Fibroblast of lung (primary cell): Measurements from ENCODE around the gene ENOX1. TPM values are rescaled to one million over a fixed set of nuclear protein-coding genes. Genes with fewer than 3 reads are reported as not detected.

Source experiments
- DNase-seq, 2 donors: peaks; one replicate each; pipeline versions ENCODE4 v3.0.0 to v3.0.0-alpha.2; 2010; ENCODE audit warnings: low read depth in 2 of 2
- H2AFZ ChIP-seq: 2 replicates; pipeline ENCODE4 v1.5.1; 2012; ENCODE audit warnings: low read length, control low read depth, inconsistent platforms
- H3K27ac ChIP-seq: 2 replicates; pipeline ENCODE4 v1.5.1; 2011; ENCODE audit warnings: low read length, control low read depth; ENCODE audit not compliant: insufficient read depth
- H3K27me3 ChIP-seq: 2 replicates; pipeline ENCODE4 v1.5.1; 2011; ENCODE audit warnings: mild to moderate bottlenecking, low read length; ENCODE audit not compliant: control insufficient read depth, insufficient read depth
- H3K36me3 ChIP-seq: 2 replicates; pipeline ENCODE4 v1.5.1; 2011; ENCODE audit warnings: low read length; ENCODE audit not compliant: control insufficient read depth, insufficient read depth
- H3K4me1 ChIP-seq: 2 replicates; pipeline ENCODE4 v1.5.1; 2011; ENCODE audit warnings: low read length; ENCODE audit not compliant: control insufficient read depth, insufficient read depth; ENCODE audit errors: extremely low read depth
- H3K4me2 ChIP-seq: 2 replicates; pipeline ENCODE4 v1.5.1; 2011; ENCODE audit warnings: low read length, control low read depth; ENCODE audit not compliant: insufficient read depth; ENCODE audit errors: extremely low read depth
- H3K4me3 ChIP-seq, 4 experiments: fragments of 200-600 bp in 1 of 4; sonication (generic) in 1 of 4; replicated peaks in 1 of 4; 2 replicates each; pipeline ENCODE4 v1.5.1; 2011 to 2016; ENCODE audit warnings: low read length in 4 of 4, low read depth in 3 of 4, mild to moderate bottlenecking in 3 of 4, control low read depth in 2 of 4, inconsistent platforms in 1 of 4, mixed read lengths in 1 of 4; ENCODE audit not compliant: insufficient read depth in 1 of 4; ENCODE audit errors: control extremely low read depth in 1 of 4
- H3K79me2 ChIP-seq: 2 replicates; pipeline ENCODE4 v1.5.1; 2012; ENCODE audit warnings: mild to moderate bottlenecking, low read length, inconsistent platforms; ENCODE audit not compliant: control insufficient read depth, insufficient read depth
- H3K9ac ChIP-seq: 2 replicates; pipeline ENCODE4 v1.5.1; 2011; ENCODE audit warnings: mild to moderate bottlenecking, low read length, control low read depth; ENCODE audit not compliant: insufficient read depth
- H3K9me3 ChIP-seq: 2 replicates; pipeline ENCODE4 v1.5.1; 2012; ENCODE audit warnings: low read depth, low read length; ENCODE audit not compliant: control insufficient read depth, insufficient read depth
- H4K20me1 ChIP-seq: 2 replicates; pipeline ENCODE4 v1.5.1; 2011; ENCODE audit warnings: low read length; ENCODE audit not compliant: control insufficient read depth, insufficient read depth; ENCODE audit errors: extremely low read depth
- EZH2 ChIP-seq: IDR thresholded peaks from 2 replicates; pipeline ENCODE4 v1.5.1; 2012; ENCODE audit warnings: low read length, control low read depth, mild to moderate bottlenecking; ENCODE audit errors: missing control alignments
- polyA plus RNA-seq, 2 donors: library from polyadenylated mRNA; depleted of rRNA in 1 of 2; stranded (reverse) in 1 of 2; unstranded in 1 of 2; fragments of >200 nt; gene quantifications; 2 replicates each; pipeline ENCODE4 v1.2.1, GENCODE V29; 2011 to 2012; ENCODE audit warnings: missing spikeins in 1 of 2
- total RNA-seq: library from RNA; depleted of rRNA; stranded (reverse); fragments of >200 nt; gene quantifications from 2 replicates; pipeline ENCODE4 v1.2.1, GENCODE V29; 2014
- TF ChIP-seq, protein P1 (sequence below), 2 donors: IDR thresholded peaks in 1 of 2; conservative IDR thresholded peaks in 1 of 2; 1 replicate in 1 of 2; 2 replicates in 1 of 2; pipeline ENCODE4 v1.5.1; 2011 to 2012; ENCODE audit warnings: low read length in 2 of 2, control low read depth in 1 of 2, inconsistent platforms in 1 of 2, low read depth in 1 of 2, mild to moderate bottlenecking in 1 of 2

ENOX1 gene
- total and polyA plus RNA-seq, 2 donors (not counting 1 experiment from before 2014, with no cell fraction given), result 3.5 to 7.6 TPM

DNA sequence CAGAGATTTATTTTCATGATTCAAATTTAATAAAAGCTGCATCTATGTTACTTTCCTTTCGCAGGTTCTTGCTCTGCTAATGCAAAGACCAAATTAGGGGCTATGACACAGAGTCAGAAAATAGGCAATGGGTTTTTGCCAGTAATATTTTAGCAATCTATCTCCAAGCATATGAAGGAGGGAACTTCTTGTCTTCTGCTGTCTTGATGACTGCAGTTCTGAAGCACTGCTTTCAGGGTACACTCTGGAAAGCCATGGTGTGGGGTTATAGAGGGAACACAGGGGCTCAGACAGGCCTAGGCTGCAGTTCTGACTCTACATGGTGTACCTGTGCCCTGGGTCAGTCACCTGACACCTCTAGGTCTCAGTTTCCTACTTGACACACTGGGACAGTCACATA is 500.0 kb downstream of the ENOX1 start:
- no peak for TF ChIP-seq EZH2
- TF ChIP-seq, protein P1, sequence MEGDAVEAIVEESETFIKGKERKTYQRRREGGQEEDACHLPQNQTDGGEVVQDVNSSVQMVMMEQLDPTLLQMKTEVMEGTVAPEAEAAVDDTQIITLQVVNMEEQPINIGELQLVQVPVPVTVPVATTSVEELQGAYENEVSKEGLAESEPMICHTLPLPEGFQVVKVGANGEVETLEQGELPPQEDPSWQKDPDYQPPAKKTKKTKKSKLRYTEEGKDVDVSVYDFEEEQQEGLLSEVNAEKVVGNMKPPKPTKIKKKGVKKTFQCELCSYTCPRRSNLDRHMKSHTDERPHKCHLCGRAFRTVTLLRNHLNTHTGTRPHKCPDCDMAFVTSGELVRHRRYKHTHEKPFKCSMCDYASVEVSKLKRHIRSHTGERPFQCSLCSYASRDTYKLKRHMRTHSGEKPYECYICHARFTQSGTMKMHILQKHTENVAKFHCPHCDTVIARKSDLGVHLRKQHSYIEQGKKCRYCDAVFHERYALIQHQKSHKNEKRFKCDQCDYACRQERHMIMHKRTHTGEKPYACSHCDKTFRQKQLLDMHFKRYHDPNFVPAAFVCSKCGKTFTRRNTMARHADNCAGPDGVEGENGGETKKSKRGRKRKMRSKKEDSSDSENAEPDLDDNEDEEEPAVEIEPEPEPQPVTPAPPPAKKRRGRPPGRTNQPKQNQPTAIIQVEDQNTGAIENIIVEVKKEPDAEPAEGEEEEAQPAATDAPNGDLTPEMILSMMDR (conservative IDR thresholded peaks at IDR 0.05 in 1 of 2, IDR thresholded peaks at IDR 0.05 in 1 of 2; ENCODE audit: low read depth in 1 of 2, low read length in 2 of 2), result no peak
- Histone ChIP-seq H3K36me3 (no peaks in the 10 kb centered on the region), H3K9me3 (no peaks in the 10 kb centered on the region), H3K79me2 (no peaks in the 10 kb centered on the region), H2AFZ (no peak overlapping the region), H3K27me3 (no peaks in the 10 kb centered on the region), H3K9ac (no peak overlapping the region), H4K20me1 (no peaks in the 10 kb centered on the region), H3K4me1 (peaks cover 13% of the 10 kb centered on the region), H3K27ac (no peak overlapping the region), H3K4me2 (no peak overlapping the region), H3K4me3 (no peak overlapping the region)
- no peak for DNase-seq

DNA sequence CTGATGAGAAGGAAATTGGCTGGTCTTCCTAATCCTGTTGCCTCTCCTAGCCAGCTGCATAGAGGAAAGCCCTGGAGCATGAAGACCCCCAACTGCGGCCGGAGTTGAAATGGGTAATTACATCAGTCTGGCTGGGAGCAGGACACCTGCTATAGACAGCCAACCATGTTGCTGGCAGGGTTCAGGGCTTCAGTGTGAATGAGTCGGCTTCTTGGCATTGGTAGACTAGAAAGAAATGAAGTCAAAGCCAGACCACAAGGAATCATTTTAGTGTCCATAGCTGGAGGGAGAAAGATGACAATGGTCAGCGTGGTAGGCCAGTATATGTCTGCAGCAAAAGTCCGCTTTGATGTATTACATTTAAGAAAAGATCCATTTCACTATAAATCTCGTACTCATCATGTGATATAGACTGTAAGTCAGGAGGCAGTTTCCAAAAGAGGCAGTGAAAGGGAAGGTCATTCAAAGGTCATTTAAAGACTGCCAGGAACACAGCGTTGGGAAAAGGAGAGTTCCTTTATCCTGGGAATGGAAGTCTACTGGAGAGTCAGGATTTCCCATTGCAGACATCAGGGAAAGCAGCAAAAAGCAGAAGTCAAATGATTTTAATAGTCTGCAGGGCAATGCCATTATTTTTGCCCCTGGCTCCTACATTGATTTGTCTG is 500.7 kb downstream of the ENOX1 start:
- H4K20me1 ChIP-seq, result no peaks in the 10 kb centered on the region
- H3K9ac ChIP-seq, result no peak overlapping the region
- H3K4me1 ChIP-seq, result peaks cover 13% of the 10 kb centered on the region
- H3K27me3 ChIP-seq, result no peaks in the 10 kb centered on the region
- H3K4me2 ChIP-seq, result no peak overlapping the region
- H3K9me3 ChIP-seq, result no peaks in the 10 kb centered on the region
- no peak for TF ChIP-seq EZH2
- TF ChIP-seq, protein P1 (conservative IDR thresholded peaks at IDR 0.05 in 1 of 2, IDR thresholded peaks at IDR 0.05 in 1 of 2; ENCODE audit: low read depth in 1 of 2, low read length in 2 of 2), result no peak
- no peak overlapping the region for H3K4me3 ChIP-seq
- no peaks in the 10 kb centered on the region for H3K36me3 ChIP-seq
- H3K79me2 ChIP-seq, result no peaks in the 10 kb centered on the region
- DNase-seq, result peak; percentile 53 to 81
- no peak overlapping the region for H3K27ac ChIP-seq
- no peak overlapping the region for H2AFZ ChIP-seq

DNA sequence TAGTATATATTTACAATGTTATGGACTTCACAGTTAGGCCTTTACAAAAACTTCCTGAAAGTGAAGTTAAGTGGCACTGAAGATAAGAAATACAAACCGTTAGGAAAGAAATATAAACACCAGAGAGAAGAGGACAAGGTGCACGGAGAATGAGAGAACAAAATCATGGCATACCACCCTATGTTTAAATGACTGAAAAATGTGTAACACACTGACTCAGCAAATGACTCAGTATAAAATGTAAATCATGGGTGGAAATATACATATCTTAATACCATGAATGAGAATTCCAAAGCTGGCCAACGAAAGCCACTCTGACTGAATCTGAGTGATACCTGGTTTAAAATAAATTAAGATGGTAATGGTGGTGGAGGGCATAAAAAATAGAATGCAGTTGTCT is 502.6 kb downstream of the ENOX1 start:
- Histone ChIP-seq H3K4me1 (peaks cover 13% of the 10 kb centered on the region), H3K27ac (peak overlapping the region; percentile 11), H3K9me3 (no peaks in the 10 kb centered on the region), H4K20me1 (no peaks in the 10 kb centered on the region), H3K79me2 (no peaks in the 10 kb centered on the region), H2AFZ (no peak overlapping the region), H3K4me2 (peak overlapping the region; percentile 19), H3K36me3 (no peaks in the 10 kb centered on the region), H3K4me3 (no peak overlapping the region), H3K9ac (no peak overlapping the region), H3K27me3 (no peaks in the 10 kb centered on the region)
- peak; percentile 81 to 86 for DNase-seq
- TF ChIP-seq, protein P1 (conservative IDR thresholded peaks at IDR 0.05 in 1 of 2, IDR thresholded peaks at IDR 0.05 in 1 of 2; ENCODE audit: low read depth in 1 of 2, low read length in 2 of 2), result no peak
- no peak for TF ChIP-seq EZH2
